GM18526 (cell line): ENCODE data around the gene F2R.

Source experiments
- POLR2A ChIP-seq: IDR thresholded peaks from 3 replicates; pipeline ENCODE4 v1.6.1; 2011; ENCODE audit not compliant: insufficient read length; ENCODE audit errors: extremely low read depth

The F2R gene

GRCh38 chr5:76685704-76686103 is 30.2 kb upstream of the F2R start:
- no peak for TF ChIP-seq POLR2A

GRCh38 chr5:76688212-76688611 is 27.7 kb upstream of the F2R start:
- TF ChIP-seq POLR2A: no peak

GRCh38 chr5:76688836-76689235 is 27.1 kb upstream of the F2R start:
- TF ChIP-seq POLR2A: no peak

GRCh38 chr5:76689321-76690036 is 26.4 kb upstream of the F2R start:
- TF ChIP-seq POLR2A: no peak

GRCh38 chr5:76690037-76690679 is 25.8 kb upstream of the F2R start:
- no peak for TF ChIP-seq POLR2A

GRCh38 chr5:76690704-76691466 is 25.0 kb upstream of the F2R start:
- no peak for TF ChIP-seq POLR2A

- TF ChIP-seq POLR2A: no peak
These were observed 24.3 kb upstream of the F2R start for GRCh38 chr5:76691467-76692273.

GRCh38 chr5:76692274-76692540 is 23.7 kb upstream of the F2R start:
- TF ChIP-seq POLR2A: no peak

- no peak for TF ChIP-seq POLR2A
These were observed 23.3 kb upstream of the F2R start for GRCh38 chr5:76692651-76693050.

GRCh38 chr5:76693141-76693540 is 22.8 kb upstream of the F2R start:
- TF ChIP-seq POLR2A: no peak

GRCh38 chr5:76694317-76694716 is 21.6 kb upstream of the F2R start:
- no peak for TF ChIP-seq POLR2A

- no peak for TF ChIP-seq POLR2A
These were observed 20.6 kb upstream of the F2R start for GRCh38 chr5:76695346-76695745.

- no peak for TF ChIP-seq POLR2A
These were observed 19.7 kb upstream of the F2R start for GRCh38 chr5:76696251-76696650.

- no peak for TF ChIP-seq POLR2A
These were observed 18.3 kb upstream of the F2R start for GRCh38 chr5:76697670-76698069.

- no peak for TF ChIP-seq POLR2A
These were observed 15.4 kb upstream of the F2R start for GRCh38 chr5:76700571-76700970.

GRCh38 chr5:76701298-76701697 is 14.6 kb upstream of the F2R start:
- TF ChIP-seq POLR2A: no peak
